Activated B cell treated with CpG ODN at 0.5 μM for 24 hours (primary cell): ENCODE results near the gene EXTL2. TPM values are rescaled to one million over a fixed set of nuclear protein-coding genes. Genes with fewer than 3 reads are reported as not detected.
"Not testable (repeated sequence)": the region's sequence is repeated elsewhere in the genome, so short reads cannot be mapped to it uniquely, and the experiment has no call there.

Source experiments
- ATAC-seq: fragments of 200-7000 bp; cut with Tn5 transposase; one replicate; pipeline ENCODE4 v1.10.0; 2021; ENCODE audit warnings: low read depth, mild to moderate bottlenecking, moderate library complexity
- CTCF ChIA-PET: fragments of 350-600 bp; sonication (Branson Sonifier 250); formaldehyde crosslinking; loops from one replicate; lab custom pipeline; 2021; ENCODE audit warnings: antibody characterized with exemption; lab: Charles Lee
- POLR2A ChIA-PET: fragments of 350-600 bp; sonication (Branson Sonifier 250); formaldehyde crosslinking; loops from one replicate; lab custom pipeline; 2021; ENCODE audit warnings: antibody characterized with exemption; lab: Charles Lee
- DNase-seq: peaks from one replicate; pipeline ENCODE4 v3.0.0; 2022
- H3K27ac Mint-ChIP-seq: one replicate; pipeline ENCODE4 v1.8.0; 2020; ENCODE audit warnings: mixed read lengths
- H3K27me3 Mint-ChIP-seq: one replicate; pipeline ENCODE4 v1.8.0; 2021; ENCODE audit warnings: mixed read lengths
- H3K36me3 Mint-ChIP-seq: one replicate; pipeline ENCODE4 v1.8.0; 2021; ENCODE audit warnings: low read depth, mixed read lengths
- H3K4me1 Mint-ChIP-seq: one replicate; pipeline ENCODE4 v1.8.0; 2021; ENCODE audit warnings: mixed read lengths
- H3K4me3 Mint-ChIP-seq: one replicate; pipeline ENCODE4 v1.8.0; 2020; ENCODE audit warnings: mild to moderate bottlenecking, mixed read lengths
- H3K9me3 Mint-ChIP-seq: one replicate; pipeline ENCODE4 v1.8.0; 2020; ENCODE audit warnings: mixed read lengths
- intact Hi-C: fragments of 100-400 bp; cut with micrococcal nuclease; formaldehyde crosslinking; loops from one replicate; pipeline ENCODE4 v1.15.1; 2024
- total RNA-seq: library from RNA; stranded (reverse); gene quantifications from 2 replicates; pipeline ENCODE4 v1.2.3, GENCODE V29; 2022
- TF ChIP-seq, protein P1 (sequence below): fragments of 200-600 bp; IDR thresholded peaks from one replicate; pipeline ENCODE4 v1.8.0; 2022; ENCODE audit warnings: antibody characterized with exemption, mild to moderate bottlenecking

EXTL2 gene
- total RNA-seq, 1 donor from 2014 or later, result 4.8 TPM

DNA sequence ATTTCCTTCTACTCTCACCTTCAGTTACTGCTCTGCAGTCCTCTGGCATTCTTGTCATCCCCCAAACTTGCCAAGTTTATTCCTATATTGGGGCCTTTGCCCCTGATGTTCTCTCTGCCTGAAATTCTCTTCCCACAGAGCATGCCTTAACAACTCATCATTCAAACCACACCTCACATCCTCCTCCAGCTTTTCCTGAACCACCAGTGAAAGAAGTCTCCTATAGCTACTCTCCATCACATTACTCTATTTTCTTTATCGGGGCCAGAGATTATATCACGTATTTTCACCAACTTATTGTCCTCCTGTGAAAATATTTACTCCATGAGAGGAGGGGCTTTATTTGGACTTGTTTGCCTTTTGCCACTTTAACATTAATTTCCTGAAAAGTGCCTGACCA lies 32.1 kb downstream of the EXTL2 start:
- Mint-ChIP-seq H3K9me3 (no peaks in the 10 kb centered on the region), H3K27ac (no peak overlapping the region), H3K4me3 (no peak overlapping the region), H3K27me3 (no peaks in the 10 kb centered on the region), H3K36me3 (no peaks in the 10 kb centered on the region), H3K4me1 (no peaks in the 10 kb centered on the region)
- POLR2A ChIA-PET, result no interaction called here
- intact Hi-C loops, result no loop called here
- TF ChIP-seq, protein P1, sequence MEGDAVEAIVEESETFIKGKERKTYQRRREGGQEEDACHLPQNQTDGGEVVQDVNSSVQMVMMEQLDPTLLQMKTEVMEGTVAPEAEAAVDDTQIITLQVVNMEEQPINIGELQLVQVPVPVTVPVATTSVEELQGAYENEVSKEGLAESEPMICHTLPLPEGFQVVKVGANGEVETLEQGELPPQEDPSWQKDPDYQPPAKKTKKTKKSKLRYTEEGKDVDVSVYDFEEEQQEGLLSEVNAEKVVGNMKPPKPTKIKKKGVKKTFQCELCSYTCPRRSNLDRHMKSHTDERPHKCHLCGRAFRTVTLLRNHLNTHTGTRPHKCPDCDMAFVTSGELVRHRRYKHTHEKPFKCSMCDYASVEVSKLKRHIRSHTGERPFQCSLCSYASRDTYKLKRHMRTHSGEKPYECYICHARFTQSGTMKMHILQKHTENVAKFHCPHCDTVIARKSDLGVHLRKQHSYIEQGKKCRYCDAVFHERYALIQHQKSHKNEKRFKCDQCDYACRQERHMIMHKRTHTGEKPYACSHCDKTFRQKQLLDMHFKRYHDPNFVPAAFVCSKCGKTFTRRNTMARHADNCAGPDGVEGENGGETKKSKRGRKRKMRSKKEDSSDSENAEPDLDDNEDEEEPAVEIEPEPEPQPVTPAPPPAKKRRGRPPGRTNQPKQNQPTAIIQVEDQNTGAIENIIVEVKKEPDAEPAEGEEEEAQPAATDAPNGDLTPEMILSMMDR, result no peak
- CTCF ChIA-PET, result interaction anchor here (1.7 kb wide), 1 partner anchor 18 kb away, joined by 4 read pairs; no protein-coding TSS in a partner anchor
- DNase-seq (no peak), ATAC-seq (no peak)

DNA sequence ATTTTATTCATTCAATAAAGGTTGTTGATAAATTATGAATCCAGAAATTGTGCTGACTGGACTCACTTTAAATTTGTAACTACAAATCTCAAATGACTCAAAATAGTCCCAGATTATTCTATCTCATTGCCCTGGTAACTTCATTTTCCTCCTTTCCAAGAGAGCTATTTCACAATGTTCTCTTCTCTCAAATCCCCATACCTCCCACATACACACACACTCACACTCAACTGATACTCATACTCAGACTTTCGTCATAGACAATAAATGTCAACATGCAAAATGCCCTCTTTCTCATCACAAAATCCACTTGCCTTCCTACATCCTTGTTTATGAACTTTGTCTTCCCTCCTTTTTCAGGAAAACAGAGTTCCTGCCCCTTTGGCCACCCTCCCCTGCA lies 33.3 kb downstream of the EXTL2 start:
- Mint-ChIP-seq H3K27me3 (no peaks in the 10 kb centered on the region), H3K4me1 (no peaks in the 10 kb centered on the region), H3K9me3 (no peaks in the 10 kb centered on the region), H3K27ac (no peak overlapping the region), H3K36me3 (no peaks in the 10 kb centered on the region), H3K4me3 (no peak overlapping the region)
- ChIA-PET POLR2A (no interaction called here), CTCF (no interaction called here)
- no peak for ATAC-seq
- DNase-seq, result no peak
- intact Hi-C loops, result no loop called here
- TF ChIP-seq, protein P1, result no peak

DNA sequence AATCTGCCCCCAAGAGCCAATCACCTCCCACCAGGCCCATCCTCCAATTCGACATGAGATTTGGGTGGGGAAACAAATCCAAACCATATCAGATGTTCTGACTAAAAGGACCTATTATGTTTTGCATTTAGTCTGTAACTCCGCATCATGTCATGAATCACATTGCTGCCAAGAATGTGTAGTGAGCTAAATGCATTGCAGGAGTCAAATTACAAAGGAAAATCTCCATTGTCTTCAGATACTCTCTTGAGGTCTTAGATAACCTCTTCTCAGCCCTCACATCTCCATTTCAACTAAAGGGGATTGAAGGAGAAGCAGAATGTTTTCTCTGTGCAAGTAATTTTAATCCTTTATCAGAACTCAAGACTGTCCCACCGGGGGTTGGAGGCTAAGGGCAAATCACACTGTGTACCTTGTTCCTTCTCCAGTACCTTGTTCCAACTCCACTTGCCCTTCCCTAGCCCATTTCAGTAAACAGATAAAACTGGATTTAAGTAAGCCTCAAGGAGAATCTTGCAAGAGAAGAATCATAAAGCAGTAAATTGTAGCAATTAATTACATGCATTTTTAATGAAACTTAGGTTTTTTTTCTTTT lies 34.1 kb downstream of the EXTL2 start:
- ChIA-PET POLR2A (no interaction called here), CTCF (no interaction called here)
- Mint-ChIP-seq H3K4me1 (no peaks in the 10 kb centered on the region), H3K36me3 (no peaks in the 10 kb centered on the region), H3K27me3 (no peaks in the 10 kb centered on the region), H3K27ac (no peak overlapping the region), H3K9me3 (no peaks in the 10 kb centered on the region), H3K4me3 (no peak overlapping the region)
- TF ChIP-seq, protein P1, result no peak
- intact Hi-C loops, result no loop called here
- DNase-seq (no peak), ATAC-seq (no peak)

DNA sequence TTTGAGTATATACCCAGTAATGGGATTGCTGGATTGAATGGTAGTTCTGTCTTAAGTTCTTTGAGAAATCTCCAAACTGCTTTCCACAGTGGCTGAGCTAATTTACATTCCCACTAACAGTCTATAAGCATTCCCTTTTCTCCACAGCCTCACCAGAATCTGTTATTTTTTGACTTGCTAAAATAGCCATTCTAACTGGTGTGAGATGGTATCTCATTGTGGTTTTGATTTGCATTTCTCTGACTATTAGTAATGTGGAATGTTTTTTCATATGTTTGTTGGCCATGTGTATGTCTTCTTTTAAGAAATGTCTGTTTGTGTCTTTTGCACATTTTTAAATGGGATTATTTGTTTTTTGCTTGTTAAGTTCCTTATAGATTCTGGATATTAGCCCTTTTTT lies 39.5 kb downstream of the EXTL2 start:
- H3K27ac Mint-ChIP-seq, POLR2A ChIA-PET, H3K36me3 Mint-ChIP-seq, DNase-seq, H3K9me3 Mint-ChIP-seq, H3K4me1 Mint-ChIP-seq, ATAC-seq, H3K27me3 Mint-ChIP-seq, intact Hi-C loops, H3K4me3 Mint-ChIP-seq: not testable (repeated sequence)
- CTCF ChIA-PET, result interaction anchor here (1.4 kb wide), 1 partner anchor 14 kb away, joined by 3 read pairs; no protein-coding TSS in a partner anchor

DNA sequence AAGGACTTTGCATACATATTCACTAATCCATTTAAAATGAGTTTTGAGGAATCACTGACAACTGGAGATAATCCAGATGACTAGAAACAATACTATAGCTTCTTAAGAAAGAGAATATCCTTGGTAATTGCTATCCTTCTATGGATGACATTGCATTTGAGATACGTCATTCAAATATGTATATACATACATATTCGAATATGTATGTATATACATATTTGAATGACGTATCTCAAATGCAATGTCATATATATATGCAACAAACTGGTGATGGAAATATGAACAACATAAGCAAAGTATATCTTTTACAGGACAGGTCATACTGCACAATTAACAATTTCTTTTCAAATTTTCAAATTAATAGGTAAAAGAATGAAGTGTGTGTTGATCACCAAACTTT lies 41.7 kb downstream of the EXTL2 start:
- intact Hi-C loops, result no loop called here
- CTCF ChIA-PET, result no interaction called here
- Mint-ChIP-seq H3K27me3 (peaks cover 12% of the 10 kb centered on the region), H3K36me3 (no peaks in the 10 kb centered on the region), H3K4me3 (no peak overlapping the region), H3K9me3 (no peaks in the 10 kb centered on the region), H3K4me1 (no peaks in the 10 kb centered on the region), H3K27ac (no peak overlapping the region)
- no peak for DNase-seq
- TF ChIP-seq, protein P1, result no peak
- ATAC-seq, result no peak
- POLR2A ChIA-PET, result no interaction called here

GRCh38 chr1:100851726-100852125 lies 42.9 kb downstream of the EXTL2 start:
- Mint-ChIP-seq H3K9me3 (no peaks in the 10 kb centered on the region), H3K4me3 (no peak overlapping the region), H3K4me1 (no peaks in the 10 kb centered on the region), H3K27ac (no peak overlapping the region), H3K27me3 (peaks cover 13% of the 10 kb centered on the region), H3K36me3 (no peaks in the 10 kb centered on the region)
- no peak for ATAC-seq
- intact Hi-C loops, result no loop called here
- TF ChIP-seq, protein P1, result no peak
- ChIA-PET POLR2A (no interaction called here), CTCF (no interaction called here)
- DNase-seq, result no peak
